Measurements from ENCODE around the gene JAG1.

JAG1 gene

DNA sequence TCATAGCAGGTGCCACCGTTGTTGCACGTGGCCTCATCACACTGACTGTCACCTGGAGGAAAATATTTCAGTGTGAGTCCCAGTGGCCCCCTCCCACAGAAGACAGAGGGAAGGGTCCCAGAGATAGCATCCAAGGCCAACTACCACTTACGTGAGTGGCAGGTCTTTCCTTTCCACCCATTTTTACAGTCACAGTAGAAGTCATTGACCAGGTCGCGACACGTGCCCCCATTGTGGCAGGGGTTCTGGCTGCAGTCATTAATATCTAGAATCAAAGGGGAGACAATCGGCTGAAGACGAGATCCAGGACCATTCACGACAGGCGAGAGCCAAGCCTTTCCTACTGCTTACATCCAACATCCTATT lies 28.6 kb downstream of the JAG1 start:
- H3K36me3 ChIP-seq (replicated peaks; ENCODE audit: low read depth, low read length): no peaks in the 10 kb centered on the region
- no peak overlapping the region for H2AFZ ChIP-seq (ENCODE audit: low read depth, low read length)
- 0 out of 2 replicates have a peak, but pooled peaks cover 4% of the 10 kb centered on the region for H4K20me1 ChIP-seq (ENCODE audit: insufficient read depth, low read length)
- no peak overlapping the region for H3K4me2 ChIP-seq (ENCODE audit: low read length)
- no peak overlapping the region for H3K9ac ChIP-seq (ENCODE audit: low read length)
- no peak overlapping the region for H3K27ac ChIP-seq (ENCODE audit: low read length)
- no peaks in the 10 kb centered on the region for H3K9me3 ChIP-seq (ENCODE audit: insufficient read depth, low read length)
- peaks cover 21% of the 10 kb centered on the region for H3K27me3 ChIP-seq (ENCODE audit: low read depth, low read length)
- no peaks in the 10 kb centered on the region for H3K79me2 ChIP-seq (ENCODE audit: low read length)
- peaks cover 10% of the 10 kb centered on the region for H3K4me1 ChIP-seq (ENCODE audit: low read length)
- no peak overlapping the region for H3K4me3 ChIP-seq (ENCODE audit: low read length)
- no peak for TF ChIP-seq CTCF (IDR thresholded peaks at IDR 0.05; ENCODE audit: low read depth, low read length)
- TF ChIP-seq EZH2phosphoT487 (IDR thresholded peaks at IDR 0.05; ENCODE audit: low read depth): no peak

GRCh38 chr20:10644458-10645204 lies 29.2 kb downstream of the JAG1 start:
- Histone ChIP-seq H3K4me1 (ENCODE audit: low read length) (peaks cover 10% of the 10 kb centered on the region), H3K4me2 (ENCODE audit: low read length) (no peak overlapping the region), H3K4me3 (ENCODE audit: low read length) (no peak overlapping the region), H3K27ac (ENCODE audit: low read length) (no peak overlapping the region), H3K79me2 (ENCODE audit: low read length) (no peaks in the 10 kb centered on the region), H3K36me3 (replicated peaks; ENCODE audit: low read depth, low read length) (no peaks in the 10 kb centered on the region), H4K20me1 (ENCODE audit: insufficient read depth, low read length) (0 out of 2 replicates have a peak, but pooled peaks cover 4% of the 10 kb centered on the region), H2AFZ (ENCODE audit: low read depth, low read length) (no peak overlapping the region), H3K27me3 (ENCODE audit: low read depth, low read length) (peaks cover 20% of the 10 kb centered on the region), H3K9ac (ENCODE audit: low read length) (no peak overlapping the region), H3K9me3 (ENCODE audit: insufficient read depth, low read length) (no peaks in the 10 kb centered on the region)
- TF ChIP-seq CTCF (IDR thresholded peaks at IDR 0.05; ENCODE audit: low read depth, low read length) (no peak), EZH2phosphoT487 (IDR thresholded peaks at IDR 0.05; ENCODE audit: low read depth) (no peak)

DNA sequence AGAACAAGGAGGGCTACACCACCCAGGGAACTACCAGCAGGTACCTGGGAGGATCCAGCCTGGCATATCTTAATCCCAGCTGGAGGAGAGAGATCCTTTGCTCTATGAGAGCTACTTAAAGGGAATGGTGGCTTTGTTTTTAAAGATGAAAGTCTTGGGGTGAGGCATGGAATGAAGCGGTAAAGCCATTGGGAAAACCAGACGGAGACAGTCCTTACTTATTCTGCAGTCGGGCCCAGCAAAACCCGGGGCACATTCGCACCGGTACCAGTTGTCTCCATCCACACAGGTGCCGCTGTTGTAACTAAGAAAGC lies 30.3 kb downstream of the JAG1 start:
- Histone ChIP-seq H3K4me2 (ENCODE audit: low read length) (no peak overlapping the region), H3K4me1 (ENCODE audit: low read length) (peaks cover 1% of the 10 kb centered on the region), H3K27me3 (ENCODE audit: low read depth, low read length) (peaks cover 9% of the 10 kb centered on the region; the same call in 1 of the 2 replicates), H3K4me3 (ENCODE audit: low read length) (no peak overlapping the region), H4K20me1 (ENCODE audit: insufficient read depth, low read length) (no peaks in the 10 kb centered on the region), H3K27ac (ENCODE audit: low read length) (no peak overlapping the region), H2AFZ (ENCODE audit: low read depth, low read length) (no peak overlapping the region), H3K9ac (ENCODE audit: low read length) (no peak overlapping the region), H3K36me3 (replicated peaks; ENCODE audit: low read depth, low read length) (no peaks in the 10 kb centered on the region), H3K9me3 (ENCODE audit: insufficient read depth, low read length) (no peaks in the 10 kb centered on the region), H3K79me2 (ENCODE audit: low read length) (no peaks in the 10 kb centered on the region)
- TF ChIP-seq EZH2phosphoT487 (IDR thresholded peaks at IDR 0.05; ENCODE audit: low read depth): no peak
- no peak for TF ChIP-seq CTCF (IDR thresholded peaks at IDR 0.05; ENCODE audit: low read depth, low read length)

GRCh38 chr20:10642856-10643559 lies 30.8 kb downstream of the JAG1 start:
- Histone ChIP-seq H3K27me3 (ENCODE audit: low read depth, low read length) (peaks cover 5% of the 10 kb centered on the region; the same call in 1 of the 2 replicates), H3K79me2 (ENCODE audit: low read length) (no peaks in the 10 kb centered on the region), H4K20me1 (ENCODE audit: insufficient read depth, low read length) (no peaks in the 10 kb centered on the region), H2AFZ (ENCODE audit: low read depth, low read length) (no peak overlapping the region), H3K4me1 (ENCODE audit: low read length) (no peaks in the 10 kb centered on the region), H3K9me3 (ENCODE audit: insufficient read depth, low read length) (no peaks in the 10 kb centered on the region), H3K4me2 (ENCODE audit: low read length) (no peak overlapping the region), H3K4me3 (ENCODE audit: low read length) (no peak overlapping the region), H3K27ac (ENCODE audit: low read length) (no peak overlapping the region), H3K36me3 (replicated peaks; ENCODE audit: low read depth, low read length) (no peaks in the 10 kb centered on the region), H3K9ac (ENCODE audit: low read length) (no peak overlapping the region)
- TF ChIP-seq EZH2phosphoT487 (IDR thresholded peaks at IDR 0.05; ENCODE audit: low read depth) (no peak), CTCF (IDR thresholded peaks at IDR 0.05; ENCODE audit: low read depth, low read length) (no peak)
